Left ventricle myocardium inferior (tissue), 1 donor: ENCODE data around the gene TBC1D22A. TPM values are rescaled to one million over a fixed set of nuclear protein-coding genes. Genes with fewer than 3 reads are reported as not detected.

Experiments
- DNase-seq: peaks from one replicate; pipeline ENCODE4 v3.0.0-alpha.2; 2020
- H3K27ac ChIP-seq: fragments of 200-600 bp; replicated peaks from 2 replicates; pipeline ENCODE4 v1.8.0; 2021
- H3K27me3 ChIP-seq: fragments of 200-600 bp; 2 replicates; pipeline ENCODE4 v1.8.0; 2021; ENCODE audit warnings: low read depth
- H3K36me3 ChIP-seq: fragments of 200-600 bp; 2 replicates; pipeline ENCODE4 v1.8.0; 2021
- H3K4me1 ChIP-seq: fragments of 200-600 bp; 2 replicates; pipeline ENCODE4 v1.8.0; 2021
- H3K4me3 ChIP-seq: fragments of 200-600 bp; 2 replicates; pipeline ENCODE4 v1.8.0; 2021; ENCODE audit warnings: mild to moderate bottlenecking, moderate library complexity
- H3K9me3 ChIP-seq: fragments of 200-600 bp; replicated peaks from 2 replicates; pipeline ENCODE4 v1.8.0; 2021
- CTCF ChIP-seq: fragments of 200-600 bp; IDR thresholded peaks from 2 replicates; pipeline ENCODE4 v1.8.0; 2021; ENCODE audit warnings: antibody characterized with exemption, mild to moderate bottlenecking, borderline replicate concordance
- intact Hi-C: fragments of 100-400 bp; cut with micrococcal nuclease; formaldehyde crosslinking; loops from one replicate; pipeline ENCODE4 v1.11.0; 2022
- total RNA-seq: library from RNA; stranded (reverse); fragmentation: NEBNext Ultra II Directional; extraction: Animal tissue kit (Norgen Biotek cat#: 25700); gene quantifications from one replicate; pipeline ENCODE4 v1.2.1, GENCODE V29; 2021
- donor health status: DM: no; HTN: yes; CAD: no; lungs with severe emphysema.

TBC1D22A gene
- total RNA-seq, 1 donor from 2014 or later: 16.2 TPM

- DNase-seq: no peak
These were observed 30.4 kb downstream of the TBC1D22A start for GRCh38 chr22:46792841-46793261.

GRCh38 chr22:46793497-46793896, 31.0 kb downstream of the TBC1D22A start:
- DNase-seq: no peak
- Histone ChIP-seq H3K9me3 (no peaks in the 10 kb centered on the region), H3K27me3 (no peaks in the 10 kb centered on the region), H3K27ac (no peak overlapping the region), H3K4me3 (no peak overlapping the region), H3K4me1 (peaks cover 51% of the 10 kb centered on the region), H3K36me3 (peaks cover 42% of the 10 kb centered on the region)
- intact Hi-C loops: no loop called here
- no peak for TF ChIP-seq CTCF

More at GRCh38 chr22:46792841-46793261, 30.4 kb downstream of the TBC1D22A start:
- H3K9me3 ChIP-seq: no peaks in the 10 kb centered on the region
- peak overlapping the region; percentile 29 for H3K27ac ChIP-seq
- H3K27me3 ChIP-seq: no peaks in the 10 kb centered on the region
- peaks cover 52% of the 10 kb centered on the region for H3K4me1 ChIP-seq
- intact Hi-C loops: no loop called here
- TF ChIP-seq CTCF: no peak
- H3K36me3 ChIP-seq: peaks cover 36% of the 10 kb centered on the region
- no peak overlapping the region for H3K4me3 ChIP-seq

DNA sequence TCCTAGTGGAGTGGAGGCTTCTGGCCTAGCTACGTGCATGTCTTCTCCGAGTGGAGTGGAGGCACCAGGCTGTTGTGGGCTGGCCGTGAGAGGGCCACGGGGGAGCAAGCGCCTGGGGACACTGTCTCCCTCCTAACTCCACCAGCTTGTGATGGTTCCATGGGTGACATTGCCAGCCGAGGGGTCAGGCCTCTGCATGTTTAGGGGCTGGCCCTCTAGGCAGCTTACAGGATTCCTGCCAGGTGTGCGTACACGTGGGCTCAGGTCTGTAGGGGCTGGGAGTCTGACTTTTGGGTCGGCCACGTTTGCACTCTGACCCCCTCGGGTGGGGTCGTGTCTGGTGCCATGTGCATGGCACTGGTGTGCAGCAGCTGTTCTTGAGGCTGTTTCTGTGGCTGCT, 31.6 kb downstream of the TBC1D22A start:
- Histone ChIP-seq H3K4me3 (no peak overlapping the region), H3K27me3 (no peaks in the 10 kb centered on the region), H3K27ac (no peak overlapping the region), H3K9me3 (no peaks in the 10 kb centered on the region), H3K4me1 (peaks cover 51% of the 10 kb centered on the region), H3K36me3 (peaks cover 44% of the 10 kb centered on the region)
- intact Hi-C loops: no loop called here
- no peak for TF ChIP-seq CTCF
- no peak for DNase-seq

GRCh38 chr22:46794491-46794890, 32.0 kb downstream of the TBC1D22A start:
- intact Hi-C loops: no loop called here
- Histone ChIP-seq H3K27ac (no peak overlapping the region), H3K4me1 (peaks cover 49% of the 10 kb centered on the region), H3K4me3 (no peak overlapping the region), H3K27me3 (no peaks in the 10 kb centered on the region), H3K9me3 (no peaks in the 10 kb centered on the region), H3K36me3 (peaks cover 48% of the 10 kb centered on the region)
- DNase-seq: no peak
- no peak for TF ChIP-seq CTCF

DNA sequence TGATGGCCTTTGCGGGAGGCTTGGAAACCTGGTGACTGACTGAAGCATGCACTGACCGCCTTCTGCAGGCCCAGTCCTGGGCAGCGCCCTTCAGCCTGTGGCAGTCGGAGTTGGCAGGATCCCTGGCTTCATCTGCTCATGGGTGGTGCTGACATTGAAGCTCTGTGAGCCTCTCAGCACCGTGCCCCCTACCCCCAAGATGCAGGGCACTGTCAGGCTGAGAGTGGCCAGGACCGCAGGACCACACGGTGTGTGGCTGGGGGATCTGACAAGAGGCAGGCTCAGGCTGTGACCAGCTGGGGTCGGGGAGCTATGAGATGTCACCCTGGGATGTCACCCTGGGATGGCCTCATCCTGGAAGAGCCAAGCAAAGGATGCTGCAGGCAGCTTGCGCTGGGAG, 32.7 kb downstream of the TBC1D22A start:
- peaks cover 44% of the 10 kb centered on the region for H3K4me1 ChIP-seq
- H3K36me3 ChIP-seq: peaks cover 54% of the 10 kb centered on the region
- intact Hi-C loops: no loop called here
- DNase-seq: no peak
- TF ChIP-seq CTCF: no peak
- H3K9me3 ChIP-seq: no peaks in the 10 kb centered on the region
- H3K4me3 ChIP-seq: no peak overlapping the region
- H3K27me3 ChIP-seq: no peaks in the 10 kb centered on the region
- no peak overlapping the region for H3K27ac ChIP-seq
